ENCODE data around the gene LARGE1. TPM values are rescaled to one million over a fixed set of nuclear protein-coding genes. Genes with fewer than 3 reads are reported as not detected.

LARGE1 gene
- total and polyA plus RNA-seq, 2 of the 13 experiments (the other 11 are each of a cell fraction or from before 2014, with no cell fraction given), result 8.4 to 11.0 TPM

DNA sequence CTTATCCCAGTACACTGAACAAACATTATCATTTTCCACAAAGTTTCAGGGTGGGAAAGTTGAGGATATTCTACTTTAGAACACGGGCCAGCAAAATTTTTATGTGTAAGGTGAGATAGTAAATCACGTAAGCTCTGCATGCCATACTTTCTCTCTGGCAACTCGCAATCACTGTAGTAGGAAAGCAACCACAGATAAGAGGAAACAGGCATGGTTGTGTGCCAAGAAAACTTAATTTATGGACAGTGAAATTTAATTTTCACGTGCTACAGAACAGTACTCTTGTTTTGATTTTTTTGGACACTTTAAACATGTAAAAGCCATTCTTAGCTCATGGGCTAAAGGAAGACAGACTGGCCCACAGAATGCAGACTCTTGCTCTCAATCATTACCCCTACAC is 82.5 kb downstream of the LARGE1 start:
- no peak for DNase-seq (ENCODE audit: low spot score)
- Histone ChIP-seq H3K9me3 (ENCODE audit: low read length) (no peaks in the 10 kb centered on the region), H3K4me3 (replicated peaks in 1 of 3; ENCODE audit: insufficient read depth in 1 of 3, low read depth in 2 of 3, low read length in 3 of 3) (no peak overlapping the region), H3K4me1 (ENCODE audit: insufficient read depth, low read length) (peaks cover 27% of the 10 kb centered on the region), H3K36me3 (replicated peaks in 1 of 2; ENCODE audit: control insufficient read depth in 1 of 2, insufficient read depth in 2 of 2, low read length in 2 of 2) (no peaks in the 10 kb centered on the region), H3K9ac (ENCODE audit: insufficient read depth, low read depth, low read length) (no peak overlapping the region), H2AFZ (ENCODE audit: low read length) (no peak overlapping the region), H3K79me2 (ENCODE audit: insufficient read depth, low read length) (no peaks in the 10 kb centered on the region), H3K27ac (ENCODE audit: extremely low read length, insufficient read depth, low read length) (no peak overlapping the region), H4K20me1 (ENCODE audit: insufficient read depth, low read length) (no peaks in the 10 kb centered on the region), H3K27me3 (ENCODE audit: control insufficient read depth in 1 of 2, insufficient read depth in 2 of 2, low read length in 2 of 2) (no peaks in the 10 kb centered on the region), H3K4me2 (ENCODE audit: low read depth, low read length) (no peak overlapping the region)
- ChIA-PET CTCF (ENCODE audit: low intra/inter-chr PET ratio, low total read pairs) (no interaction called here), POLR2A (no interaction called here)
- in situ Hi-C loops (cut with HindIII; ENCODE audit: extremely low pct_ligation_motif_present, low pct_unique_long_range_greater_than_20kb) (no loop called here), intact Hi-C loops (cut with micrococcal nuclease; ENCODE audit: unreplicated experiment) (no loop called here)
- ATAC-seq, result no peak
- no TSS peak for BruUV-seq (replicated peaks)
- TF ChIP-seq ZNF646 (CRISPR knock-in tag; IDR thresholded peaks at IDR 0.05) (no peak), ZNF710 (CRISPR knock-in tag; IDR thresholded peaks at IDR 0.05; ENCODE audit: borderline replicate concordance) (no peak), ZNF615 (CRISPR knock-in tag; IDR thresholded peaks at IDR 0.05; ENCODE audit: borderline replicate concordance) (no peak), ATF5 (CRISPR knock-in tag; IDR thresholded peaks at IDR 0.05; ENCODE audit: low read depth) (no peak), ZNF431 (CRISPR knock-in tag; IDR thresholded peaks at IDR 0.05; ENCODE audit: borderline replicate concordance, low read depth) (no peak), PATZ1 (CRISPR knock-in tag; IDR thresholded peaks at IDR 0.05) (no peak), NR2C2 (CRISPR knock-in tag; IDR thresholded peaks at IDR 0.05; ENCODE audit: borderline replicate concordance) (no peak), SNAPC2 (CRISPR knock-in tag; IDR thresholded peaks at IDR 0.05) (no peak), ZNF12 (CRISPR knock-in tag; IDR thresholded peaks at IDR 0.05) (no peak), IKZF5 (CRISPR knock-in tag; IDR thresholded peaks at IDR 0.05) (no peak), TOE1 (CRISPR knock-in tag; IDR thresholded peaks at IDR 0.05) (no peak)
- WGBS (ENCODE audit: low lambda C conversion rate), result 93% methylated on average over 4 of the region's 4 CpGs
- no peak for FAIRE-seq
